LHCN-M2 (cell line): Measurements from ENCODE around the gene PRM3. TPM values are rescaled to one million over a fixed set of nuclear protein-coding genes. Genes with fewer than 3 reads are reported as not detected.

ENCODE experiments used
- DNase-seq: peaks from one replicate; pipeline ENCODE4 v3.0.0-alpha.2; 2012; ENCODE audit warnings: low read depth
- total RNA-seq: library from RNA; depleted of rRNA; stranded (reverse); fragments of >200 nt; gene quantifications from 2 replicates; pipeline ENCODE4 v1.2.3, GENCODE V29; 2014

PRM3 gene
- total RNA-seq, 1 experiment from 2014 or later, result not detected

- DNase-seq, result no peak
Measured at GRCh38 chr16:11259655-11260595, 13.5 kb downstream of the PRM3 start.

GRCh38 chr16:11258553-11259492 is 14.6 kb downstream of the PRM3 start:
- DNase-seq, result no peak

DNA sequence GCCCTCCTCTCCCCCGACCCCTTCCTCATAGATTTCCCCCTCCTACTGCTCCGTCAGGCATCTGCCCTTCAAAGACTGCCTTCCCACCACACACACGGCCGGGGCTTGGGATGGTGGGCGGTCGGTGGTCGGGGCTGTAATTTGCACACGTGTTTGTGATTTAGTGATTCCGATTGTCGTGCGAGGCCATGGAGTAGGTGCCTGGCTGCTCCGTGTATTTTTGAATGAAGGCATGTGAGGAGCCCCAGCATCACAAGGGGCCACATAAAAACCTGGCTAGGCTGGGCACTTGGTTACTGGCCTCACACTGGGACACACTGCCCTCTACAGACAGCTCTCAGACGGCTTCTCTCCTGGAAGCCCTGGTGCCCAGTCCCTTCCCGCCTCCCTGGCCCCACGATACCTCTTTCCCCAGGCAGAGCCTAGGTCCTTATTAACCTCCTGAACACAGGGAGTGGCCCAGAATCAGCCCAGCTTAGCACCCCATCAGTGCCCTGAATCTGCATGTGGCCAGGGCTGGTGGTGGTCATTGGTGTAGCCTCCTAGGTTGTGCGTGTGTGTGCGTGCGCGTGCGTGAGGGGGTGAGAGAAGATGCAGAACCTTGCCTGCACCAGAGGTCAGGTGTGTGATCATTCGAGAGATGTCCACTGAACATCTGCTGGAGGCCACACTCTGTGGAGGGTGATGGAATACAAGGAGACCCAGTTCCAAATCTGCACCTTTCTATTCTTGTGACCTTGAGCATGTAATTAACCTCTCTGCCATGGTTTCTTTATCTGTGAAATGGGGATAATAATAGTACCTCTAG is 16.1 kb downstream of the PRM3 start:
- DNase-seq, result peak; percentile 80

DNA sequence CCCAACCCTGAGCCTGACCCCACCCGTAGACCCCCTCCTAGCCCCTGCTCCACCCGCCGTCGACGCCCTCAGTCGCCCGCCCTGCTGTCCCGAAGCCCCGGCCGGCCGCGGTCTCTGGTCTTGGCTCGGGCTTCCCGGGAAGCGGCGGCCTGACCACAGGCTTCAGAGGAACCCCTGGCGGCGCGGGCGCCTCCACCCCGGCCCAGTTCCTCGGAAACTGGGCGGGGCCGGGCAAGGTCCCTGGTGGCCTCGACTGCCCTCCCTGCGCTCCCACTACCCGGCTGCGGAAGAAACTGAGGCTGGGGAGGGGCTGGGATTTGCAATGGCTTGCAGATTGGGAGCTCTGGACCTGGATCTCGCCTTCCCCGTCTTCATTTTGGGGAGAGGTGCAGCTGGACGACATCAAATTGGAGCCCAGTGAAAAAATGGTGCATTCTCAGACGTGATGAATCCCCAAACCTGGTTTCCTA is 16.7 kb downstream of the PRM3 start:
- DNase-seq, result peak; percentile 50

- peak; percentile 76 for DNase-seq
Measured at GRCh38 chr16:11255737-11256660, 17.4 kb downstream of the PRM3 start, which contains the start of gene SOCS1. Gene SOCS1 (minus strand): TSS chr16:11256204. CDS start chr16:11255478, 726 bp downstream.

DNA sequence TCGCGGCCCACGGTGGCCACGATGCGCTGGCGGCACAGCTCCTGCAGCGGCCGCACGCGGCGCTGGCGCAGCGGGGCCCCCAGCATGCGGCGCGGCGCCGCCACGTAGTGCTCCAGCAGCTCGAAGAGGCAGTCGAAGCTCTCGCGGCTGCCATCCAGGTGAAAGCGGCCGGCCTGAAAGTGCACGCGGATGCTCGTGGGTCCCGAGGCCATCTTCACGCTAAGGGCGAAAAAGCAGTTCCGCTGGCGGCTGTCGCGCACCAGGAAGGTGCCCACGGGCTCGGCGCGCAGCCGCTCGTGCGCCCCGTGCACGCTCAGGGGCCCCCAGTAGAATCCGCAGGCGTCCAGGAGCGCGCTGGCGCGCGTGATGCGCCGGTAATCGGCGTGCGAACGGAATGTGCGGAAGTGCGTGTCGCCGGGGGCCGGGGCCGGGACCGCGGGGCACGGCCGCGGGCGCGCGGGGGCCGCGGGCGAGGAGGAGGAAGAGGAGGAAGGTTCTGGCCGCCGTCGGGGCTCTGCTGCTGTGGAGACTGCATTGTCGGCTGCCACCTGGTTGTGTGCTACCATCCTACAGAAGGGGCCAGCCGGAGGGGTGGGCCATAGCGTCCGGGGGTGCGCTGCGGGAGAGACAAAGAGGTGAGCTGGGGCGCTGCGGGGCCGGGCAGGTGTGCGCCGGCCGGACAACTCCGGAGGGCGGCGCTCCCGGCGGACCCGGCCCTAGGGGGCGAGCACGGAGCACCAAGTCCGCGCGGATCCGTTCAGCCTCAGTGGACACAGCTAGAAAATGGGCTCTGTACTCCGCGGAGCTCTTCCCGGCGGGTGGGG is 18.3 kb downstream of the PRM3 start:
- DNase-seq, result no peak

- DNase-seq, result no peak
Measured at GRCh38 chr16:11253995-11254912, 19.2 kb downstream of the PRM3 start.

DNA sequence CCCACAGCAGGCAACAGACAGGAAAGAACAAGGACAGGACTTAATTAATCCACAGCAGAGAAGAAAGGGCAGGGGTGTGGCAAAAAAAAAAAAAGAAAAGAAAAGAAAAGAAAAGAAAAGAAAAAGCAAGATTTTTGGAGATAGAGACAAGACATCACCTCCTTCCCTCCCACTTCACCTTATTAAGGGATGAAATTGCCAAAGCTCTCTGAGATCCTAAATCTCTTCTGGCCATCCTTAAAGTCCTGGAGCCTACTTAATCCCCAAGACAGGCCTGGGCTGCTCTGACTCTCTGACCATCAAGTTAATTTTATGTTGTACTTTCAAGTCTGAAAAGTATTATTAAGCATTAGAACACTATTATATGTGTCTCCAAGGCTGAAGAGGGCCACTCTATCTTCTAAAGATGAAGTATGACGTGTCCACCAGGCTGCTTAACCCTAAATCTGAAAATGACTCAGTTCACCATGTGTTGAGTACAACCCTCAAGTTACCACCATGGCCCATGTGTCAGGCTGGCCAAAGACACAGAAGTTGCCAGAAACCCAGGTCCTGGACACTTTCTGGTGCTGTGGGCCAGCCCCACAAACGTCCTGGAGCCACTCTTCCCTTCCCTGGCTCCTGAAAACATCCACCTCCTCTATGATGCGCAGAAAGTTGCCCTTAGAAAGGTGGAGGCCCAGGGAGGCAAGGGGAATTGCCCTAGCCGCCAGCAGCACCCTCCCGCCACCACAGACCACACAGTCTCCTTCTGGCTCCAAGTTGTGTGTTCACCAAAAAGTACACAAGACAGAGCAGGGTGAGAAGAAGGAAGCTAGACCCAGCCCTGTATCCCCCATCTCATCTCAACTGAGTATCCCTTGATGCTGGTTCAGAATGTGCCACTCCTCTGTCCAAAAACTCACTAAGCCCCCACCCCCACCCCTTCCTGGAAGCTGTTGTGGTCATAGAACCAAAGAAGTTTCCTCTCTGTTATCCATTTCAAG is 20.1 kb downstream of the PRM3 start:
- DNase-seq, result peak; percentile 19

- DNase-seq, result no peak
Measured at GRCh38 chr16:11252482-11252931, 20.9 kb downstream of the PRM3 start.

DNA sequence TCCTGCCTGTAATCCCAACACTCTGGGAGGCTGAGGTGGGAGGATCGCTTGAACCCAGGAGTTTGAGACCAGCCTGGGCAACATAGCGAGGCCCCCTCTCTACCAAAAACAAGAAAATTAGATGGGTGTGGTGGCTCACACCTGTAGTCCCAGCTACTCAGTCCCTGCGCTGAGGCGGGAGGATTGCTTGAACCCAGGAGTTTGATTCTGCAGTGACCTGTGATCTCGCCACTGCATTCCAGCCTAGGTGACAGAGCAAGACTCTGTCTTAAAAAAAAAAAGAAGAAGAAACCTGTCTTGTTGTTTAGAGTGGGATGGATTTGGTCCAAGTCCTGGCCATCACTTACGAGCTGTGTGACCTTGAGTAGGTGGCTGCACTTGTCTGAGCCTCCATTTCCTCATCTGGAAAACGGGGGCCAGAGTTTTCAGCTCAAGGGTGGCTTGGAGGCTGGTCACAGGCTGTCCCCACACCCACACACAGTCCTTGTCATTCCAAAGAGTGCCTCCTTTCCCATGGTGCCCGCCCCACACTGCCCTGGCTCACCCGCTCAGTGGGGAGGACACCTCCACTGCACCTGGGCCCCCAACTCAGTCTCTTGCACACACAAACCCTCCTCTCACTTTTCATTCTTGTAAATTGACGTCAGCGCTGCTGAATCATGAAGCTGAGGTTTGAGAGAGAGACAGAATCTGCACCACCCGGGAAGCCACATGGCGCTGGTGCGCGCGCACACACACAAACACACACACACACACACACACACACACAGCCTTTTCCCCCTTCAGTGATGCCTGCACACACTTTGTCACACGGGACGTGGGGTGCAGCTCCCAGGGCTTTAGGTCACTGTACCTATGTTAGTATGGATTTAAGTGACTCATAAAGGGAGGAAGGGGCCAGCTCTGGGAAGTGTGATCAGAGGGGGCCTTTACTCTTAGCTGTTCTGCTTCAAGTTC is 21.6 kb downstream of the PRM3 start:
- DNase-seq, result no peak

GRCh38 chr16:11250786-11251524 is 22.5 kb downstream of the PRM3 start:
- DNase-seq, result no peak

DNA sequence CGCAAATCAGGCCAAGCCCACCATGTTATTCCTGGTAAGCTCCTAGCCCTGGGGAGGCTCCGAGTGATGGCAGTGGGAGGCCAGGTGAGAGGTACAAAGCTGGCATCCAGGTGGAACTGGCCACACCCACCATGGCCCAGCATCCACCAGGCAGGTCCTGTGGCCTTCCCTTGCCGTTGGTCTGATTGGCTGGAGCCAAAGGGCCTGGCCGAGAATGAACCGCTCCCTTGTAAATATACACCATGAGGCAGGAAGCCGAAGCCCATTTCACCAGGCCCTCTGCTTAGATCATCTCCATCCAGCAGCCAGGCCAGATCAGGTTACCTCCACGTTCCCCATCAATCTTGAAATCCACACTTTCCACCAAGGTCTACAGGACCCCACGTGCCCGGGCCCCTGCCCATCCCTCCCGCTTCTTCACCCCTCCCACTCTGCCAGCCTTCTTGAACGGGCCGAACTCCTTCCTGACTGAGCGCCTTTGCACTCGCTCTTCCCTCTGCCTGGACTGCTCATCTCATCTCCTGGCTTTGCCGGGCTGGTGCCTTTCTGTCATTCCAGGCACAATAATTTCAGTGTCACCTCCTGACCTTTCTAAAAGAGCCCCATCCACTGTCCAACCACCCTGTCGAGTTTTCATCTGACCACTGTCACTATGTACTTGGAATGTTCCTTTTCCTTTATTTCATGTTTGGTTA is 23.2 kb downstream of the PRM3 start:
- DNase-seq, result no peak

DNA sequence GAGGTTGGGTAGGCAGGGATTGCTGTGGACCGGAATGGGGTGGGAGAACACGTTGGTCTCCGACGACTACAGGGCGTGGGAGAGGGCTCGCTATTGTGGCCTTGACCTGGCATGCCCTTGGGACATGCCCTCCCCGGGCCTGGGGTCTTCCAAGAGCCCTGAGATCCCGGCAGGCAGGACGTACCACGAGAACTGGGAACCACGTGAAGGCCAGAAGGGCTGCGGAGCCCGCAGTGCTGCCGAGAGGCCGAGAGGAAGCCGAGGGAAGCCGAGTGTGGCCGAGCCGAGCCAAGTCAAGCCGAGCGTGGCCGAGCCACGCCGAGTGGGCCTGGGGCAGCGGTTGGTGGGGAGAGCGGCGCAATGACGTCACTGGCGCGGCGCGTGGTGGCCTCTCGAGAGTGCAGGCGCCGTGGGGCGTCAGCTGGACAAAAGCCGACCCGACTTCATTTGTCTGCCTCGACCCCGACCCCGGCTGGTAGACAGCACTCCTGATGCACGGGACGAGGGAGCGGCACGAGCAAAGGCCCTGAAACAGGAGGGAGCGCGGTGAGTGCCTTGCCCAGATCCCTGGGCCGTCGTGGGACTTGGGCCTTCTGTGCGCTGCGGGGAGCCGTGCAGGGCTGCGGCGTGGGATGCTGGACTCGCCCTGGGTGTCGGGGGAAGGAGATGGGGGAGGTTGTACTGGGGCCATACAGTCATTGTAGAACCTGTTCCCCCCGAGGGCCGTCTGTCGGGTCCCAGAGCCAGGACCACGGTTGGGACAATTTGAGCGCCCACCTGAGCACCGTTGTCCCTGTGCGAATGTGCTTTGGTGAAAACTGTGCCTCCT is 24.0 kb downstream of the PRM3 start:
- DNase-seq, result no peak
